Measurements from ENCODE around the gene C2orf68.
A peak's percentile ranks its signal among the peaks of the same experiment; 100 is the strongest.
"Not testable (repeated sequence)": the region's sequence is repeated elsewhere in the genome, so short reads cannot be mapped to it uniquely, and the experiment has no call there.

Gene C2orf68, protein sequence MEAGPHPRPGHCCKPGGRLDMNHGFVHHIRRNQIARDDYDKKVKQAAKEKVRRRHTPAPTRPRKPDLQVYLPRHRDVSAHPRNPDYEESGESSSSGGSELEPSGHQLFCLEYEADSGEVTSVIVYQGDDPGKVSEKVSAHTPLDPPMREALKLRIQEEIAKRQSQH

DNA sequence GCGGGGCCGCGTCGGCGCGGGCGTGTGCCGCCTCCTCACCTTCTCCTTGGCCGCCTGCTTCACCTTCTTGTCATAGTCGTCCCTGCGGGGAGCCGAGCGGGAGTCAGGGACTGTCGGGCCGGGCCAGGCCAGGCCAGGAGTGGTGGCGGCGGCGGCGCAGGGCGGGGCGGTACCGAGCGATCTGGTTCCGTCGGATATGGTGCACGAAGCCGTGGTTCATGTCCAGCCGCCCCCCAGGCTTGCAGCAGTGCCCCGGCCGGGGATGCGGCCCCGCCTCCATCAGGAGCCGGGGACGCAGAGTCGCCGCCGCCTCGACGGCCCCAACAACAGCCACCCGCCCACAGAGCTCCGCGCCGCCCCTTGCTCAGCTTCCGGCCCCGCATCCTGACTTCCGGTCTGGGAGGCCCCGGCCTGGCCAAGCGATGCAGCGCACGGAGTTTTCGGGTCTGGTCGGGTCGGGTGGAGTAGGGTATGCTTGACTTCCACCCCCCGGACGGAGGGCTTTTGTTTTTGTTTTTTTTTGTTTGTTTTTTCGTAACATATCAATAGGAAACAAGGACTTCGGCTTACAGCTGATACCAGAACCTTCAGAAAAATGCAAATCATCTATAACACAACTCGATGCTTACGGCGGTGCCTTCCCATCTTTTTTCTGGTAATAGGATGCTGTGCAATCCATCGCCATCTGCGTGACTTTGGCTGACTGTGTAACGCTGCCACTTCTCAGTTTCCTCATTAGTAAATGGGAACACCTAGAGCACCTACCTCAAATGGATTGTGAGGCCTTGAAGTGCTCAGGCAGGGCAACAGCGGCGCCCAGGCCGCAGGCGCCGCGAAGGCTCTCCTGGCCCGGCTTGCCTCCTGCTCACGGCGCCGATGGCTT is at the start of gene C2orf68:
Gene C2orf68 (minus strand): TSS at position 362 of the 883 bp plus-strand sequence. CDS start 82 bp downstream, at position 280.
- Mint-ChIP-seq H3K4me3 (peak within 1 kb of the TSS; percentile 96 to 99 (median 98)), H3K27ac (peak within 1 kb of the TSS; percentile 85 to 96 (median 94)), H3K4me1 (peaks cover 18% of the 10 kb centered on the region), H3K36me3 (ENCODE audit: low read depth) (peaks cover 23% of the 10 kb centered on the region), H3K27me3 (ENCODE audit: low read depth) (peaks cover 3% of the 10 kb centered on the region), H3K9me3 (no peaks in the 10 kb centered on the region)
- TF ChIP-seq, protein P1, sequence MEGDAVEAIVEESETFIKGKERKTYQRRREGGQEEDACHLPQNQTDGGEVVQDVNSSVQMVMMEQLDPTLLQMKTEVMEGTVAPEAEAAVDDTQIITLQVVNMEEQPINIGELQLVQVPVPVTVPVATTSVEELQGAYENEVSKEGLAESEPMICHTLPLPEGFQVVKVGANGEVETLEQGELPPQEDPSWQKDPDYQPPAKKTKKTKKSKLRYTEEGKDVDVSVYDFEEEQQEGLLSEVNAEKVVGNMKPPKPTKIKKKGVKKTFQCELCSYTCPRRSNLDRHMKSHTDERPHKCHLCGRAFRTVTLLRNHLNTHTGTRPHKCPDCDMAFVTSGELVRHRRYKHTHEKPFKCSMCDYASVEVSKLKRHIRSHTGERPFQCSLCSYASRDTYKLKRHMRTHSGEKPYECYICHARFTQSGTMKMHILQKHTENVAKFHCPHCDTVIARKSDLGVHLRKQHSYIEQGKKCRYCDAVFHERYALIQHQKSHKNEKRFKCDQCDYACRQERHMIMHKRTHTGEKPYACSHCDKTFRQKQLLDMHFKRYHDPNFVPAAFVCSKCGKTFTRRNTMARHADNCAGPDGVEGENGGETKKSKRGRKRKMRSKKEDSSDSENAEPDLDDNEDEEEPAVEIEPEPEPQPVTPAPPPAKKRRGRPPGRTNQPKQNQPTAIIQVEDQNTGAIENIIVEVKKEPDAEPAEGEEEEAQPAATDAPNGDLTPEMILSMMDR (IDR thresholded peaks at IDR 0.05; ENCODE audit: unreplicated experiment in 3 of 3) = no peak

DNA sequence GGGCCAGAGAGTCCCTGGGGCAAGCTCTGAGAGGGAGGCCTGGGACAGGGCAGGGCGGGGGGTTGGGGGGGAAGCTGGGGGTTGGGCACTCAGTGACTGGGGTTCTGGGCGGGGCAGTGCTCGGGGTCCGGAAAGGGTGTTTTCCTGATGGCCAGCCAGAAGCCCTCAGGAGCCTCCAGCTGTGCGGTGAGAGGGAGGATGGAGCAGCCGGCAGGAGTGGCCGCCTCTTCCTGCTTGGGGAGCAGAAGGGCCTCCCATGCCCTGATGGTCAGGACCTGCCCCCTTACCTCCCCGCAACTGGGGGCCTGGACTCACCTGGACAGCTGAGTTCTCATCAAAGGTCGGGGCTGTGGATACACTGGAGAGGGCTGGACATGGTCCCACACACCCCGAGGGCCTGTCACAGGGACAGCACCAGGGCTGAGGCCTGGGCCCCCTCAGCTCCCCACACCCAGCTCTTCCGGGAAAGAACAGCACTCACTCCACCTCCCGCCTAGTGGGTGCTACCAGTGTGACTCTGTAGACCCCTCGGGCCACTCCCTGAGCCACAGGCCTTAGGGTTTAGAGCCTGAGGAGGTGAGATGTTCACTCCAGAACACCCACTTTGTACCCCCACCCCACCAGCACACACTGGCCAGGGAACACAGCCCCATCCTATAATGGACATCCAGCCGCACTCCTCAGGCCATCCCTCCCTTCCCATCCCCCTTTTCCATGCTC is 49.4 kb upstream of the C2orf68 start:
- H3K4me3 Mint-ChIP-seq = no peak overlapping the region
- H3K27ac Mint-ChIP-seq = no peak overlapping the region
- TF ChIP-seq, protein P1 (IDR thresholded peaks at IDR 0.05; ENCODE audit: unreplicated experiment in 3 of 3) = no peak
- peaks cover 10% of the 10 kb centered on the region for H3K36me3 Mint-ChIP-seq (ENCODE audit: low read depth)
- no peaks in the 10 kb centered on the region for H3K4me1 Mint-ChIP-seq
- H3K27me3 Mint-ChIP-seq (ENCODE audit: low read depth) = peaks cover 9% of the 10 kb centered on the region
- H3K9me3 Mint-ChIP-seq = no peaks in the 10 kb centered on the region

DNA sequence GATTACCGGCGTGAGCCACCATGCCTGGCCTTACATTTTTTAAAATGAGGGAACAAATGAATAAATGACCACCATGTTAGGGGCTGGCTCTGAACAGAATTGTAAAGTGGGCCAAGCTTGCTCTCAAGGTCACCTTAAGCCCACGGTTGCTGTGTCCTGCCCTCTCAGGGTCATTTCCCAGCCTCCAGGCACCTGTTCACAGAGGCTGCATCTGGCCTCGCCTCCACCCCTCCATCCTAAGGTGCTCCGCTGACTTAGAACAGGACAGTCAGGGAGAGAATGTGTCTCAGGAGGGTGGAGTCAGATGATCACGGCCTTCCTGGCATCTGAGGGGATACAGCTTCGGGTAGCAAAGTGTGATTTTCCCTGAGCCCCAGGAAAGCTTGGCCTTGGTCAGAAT is 48.9 kb upstream of the C2orf68 start:
- Mint-ChIP-seq H3K27ac (no peak overlapping the region), H3K4me3 (no peak overlapping the region), H3K36me3 (ENCODE audit: low read depth) (peaks cover 14% of the 10 kb centered on the region), H3K9me3 (no peaks in the 10 kb centered on the region), H3K4me1 (no peaks in the 10 kb centered on the region), H3K27me3 (ENCODE audit: low read depth) (peaks cover 4% of the 10 kb centered on the region)
- TF ChIP-seq, protein P1 (IDR thresholded peaks at IDR 0.05; ENCODE audit: unreplicated experiment in 3 of 3) = no peak

DNA sequence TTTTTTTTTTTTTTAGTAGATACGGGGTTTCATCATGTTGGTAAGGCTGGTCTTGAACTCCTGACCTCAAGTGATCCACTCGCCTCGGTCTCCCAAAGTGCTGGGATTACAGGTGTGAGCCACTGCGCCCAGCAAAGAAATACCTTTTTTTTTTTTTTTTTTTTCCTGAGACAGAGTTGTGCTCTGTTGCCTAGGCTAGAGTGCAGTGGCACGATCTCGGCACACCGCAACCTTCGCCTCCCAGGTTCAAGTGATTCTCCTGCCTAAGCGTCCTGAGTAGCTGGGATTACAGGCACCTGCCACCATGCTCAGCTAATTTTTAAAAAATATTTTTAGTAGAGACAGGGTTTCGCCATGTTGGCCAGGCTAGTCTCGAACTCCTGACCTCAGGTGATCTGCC is 48.4 kb upstream of the C2orf68 start:
- not testable (repeated sequence) for H3K27ac Mint-ChIP-seq; H3K4me3 Mint-ChIP-seq; H3K27me3 Mint-ChIP-seq (ENCODE audit: low read depth); H3K9me3 Mint-ChIP-seq; H3K4me1 Mint-ChIP-seq
- peaks cover 14% of the 10 kb centered on the region for H3K36me3 Mint-ChIP-seq (ENCODE audit: low read depth)

DNA sequence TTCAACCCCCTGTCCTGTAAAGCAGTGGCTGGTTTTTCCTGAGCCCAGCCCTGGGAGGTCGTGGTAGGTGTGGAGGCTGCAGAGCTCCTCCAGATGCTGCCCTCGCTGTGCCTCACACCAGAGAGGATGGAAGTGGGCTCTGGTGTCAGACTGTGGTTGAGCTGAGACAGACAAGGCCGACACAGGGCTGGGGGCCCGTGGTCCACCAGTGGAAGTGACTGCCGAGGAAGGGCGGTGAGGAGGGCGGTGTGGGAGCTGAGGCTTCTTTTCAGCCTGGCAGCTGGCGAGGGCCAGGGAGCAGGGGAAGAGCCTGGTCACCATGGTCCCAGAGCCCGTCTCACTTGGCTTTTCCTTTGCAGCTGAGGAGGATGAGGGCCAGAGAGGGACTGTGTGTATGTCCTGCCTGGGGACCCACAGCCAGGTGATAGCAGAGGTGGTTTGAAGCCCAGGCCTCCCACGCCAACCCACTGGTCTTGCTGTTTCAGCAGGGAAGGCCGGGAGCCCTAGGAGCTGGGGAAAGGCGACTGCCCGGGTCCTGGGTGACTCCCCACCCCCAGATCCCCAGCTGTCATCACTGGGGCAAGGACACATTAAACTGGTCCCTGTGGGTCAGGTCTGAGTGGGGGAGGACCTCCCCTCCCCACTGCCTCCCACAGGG is 47.6 kb upstream of the C2orf68 start:
- no peaks in the 10 kb centered on the region for H3K9me3 Mint-ChIP-seq
- TF ChIP-seq, protein P1 (IDR thresholded peaks at IDR 0.05; ENCODE audit: unreplicated experiment in 3 of 3) = no peak
- H3K4me3 Mint-ChIP-seq = no peak overlapping the region
- H3K27me3 Mint-ChIP-seq (ENCODE audit: low read depth) = no peaks in the 10 kb centered on the region
- H3K4me1 Mint-ChIP-seq = no peaks in the 10 kb centered on the region
- peaks cover 14% of the 10 kb centered on the region for H3K36me3 Mint-ChIP-seq (ENCODE audit: low read depth)
- no peak overlapping the region for H3K27ac Mint-ChIP-seq

DNA sequence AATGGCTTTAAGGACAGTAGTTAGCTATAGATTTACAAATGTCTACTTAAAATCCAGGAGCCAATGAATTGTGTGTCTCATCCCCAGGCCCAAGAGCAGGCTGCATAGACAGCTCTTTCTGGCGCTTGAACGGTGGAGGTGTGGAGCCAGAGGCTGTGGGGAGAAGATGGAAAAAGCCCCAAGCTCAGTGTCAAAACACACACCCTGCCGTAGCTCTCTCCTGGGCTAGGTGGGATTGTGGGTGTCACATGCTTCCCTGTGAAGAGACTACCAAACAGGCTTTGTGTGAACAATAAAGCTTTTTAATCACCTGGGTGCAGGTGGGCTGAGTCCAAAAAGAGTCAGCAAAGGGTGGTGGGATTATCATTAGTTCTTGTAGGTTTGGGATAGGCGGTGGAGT is 45.5 kb upstream of the C2orf68 start:
- not testable (repeated sequence) for H3K9me3 Mint-ChIP-seq; H3K4me1 Mint-ChIP-seq; H3K27me3 Mint-ChIP-seq (ENCODE audit: low read depth); H3K4me3 Mint-ChIP-seq; H3K27ac Mint-ChIP-seq
- H3K36me3 Mint-ChIP-seq (ENCODE audit: low read depth) = peaks cover 27% of the 10 kb centered on the region
